ENCODE results near the gene CTAGE8. TPM values are rescaled to one million over a fixed set of nuclear protein-coding genes. Genes with fewer than 3 reads are reported as not detected.
A peak's percentile ranks its signal among the peaks of the same experiment; 100 is the strongest.
"Not testable (repeated sequence)": the region's sequence is repeated elsewhere in the genome, so short reads cannot be mapped to it uniquely, and the experiment has no call there.

The CTAGE8 gene
- polyA plus RNA-seq, 1 donor: 11.2 TPM

GRCh38 chr7:144256112-144256511, 13.0 kb downstream of the CTAGE8 start:
- H3K36me3 ChIP-seq (ENCODE audit: control insufficient read depth, insufficient read depth, low read length): no peaks in the 10 kb centered on the region
- H3K9me3 ChIP-seq (ENCODE audit: control insufficient read depth, low read depth, low read length): no peaks in the 10 kb centered on the region
- H3K27me3 ChIP-seq (ENCODE audit: control insufficient read depth, insufficient read depth, low read length): no peaks in the 10 kb centered on the region
- H3K27ac ChIP-seq (ENCODE audit: low read length): no peak overlapping the region
- peak in 1 of 2 donors; percentile 7 for DNase-seq
- H3K4me1 ChIP-seq (ENCODE audit: control insufficient read depth, insufficient read depth, low read length): no peaks in the 10 kb centered on the region
- H3K4me3 ChIP-seq (ENCODE audit: low read length): no peak overlapping the region
- 100% methylated on average over 1 of the region's 3 CpGs for WGBS (ENCODE audit: insufficient coverage, low lambda C conversion rate)

GRCh38 chr7:144255471-144255897, 13.6 kb downstream of the CTAGE8 start:
- Histone ChIP-seq H3K4me1 (ENCODE audit: control insufficient read depth, insufficient read depth, low read length) (no peaks in the 10 kb centered on the region), H3K9me3 (ENCODE audit: control insufficient read depth, low read depth, low read length) (no peaks in the 10 kb centered on the region), H3K4me3 (ENCODE audit: low read length) (no peak overlapping the region), H3K27me3 (ENCODE audit: control insufficient read depth, insufficient read depth, low read length) (no peaks in the 10 kb centered on the region), H3K27ac (ENCODE audit: low read length) (no peak overlapping the region), H3K36me3 (ENCODE audit: control insufficient read depth, insufficient read depth, low read length) (no peaks in the 10 kb centered on the region)
- WGBS (ENCODE audit: insufficient coverage, low lambda C conversion rate): 100% methylated on average over 2 of the region's 5 CpGs
- DNase-seq: peak in 1 of 2 donors; percentile 1

GRCh38 chr7:144252307-144252706, 16.8 kb downstream of the CTAGE8 start:
- H3K9me3 ChIP-seq (ENCODE audit: control insufficient read depth, low read depth, low read length); H3K27me3 ChIP-seq (ENCODE audit: control insufficient read depth, insufficient read depth, low read length); H3K4me1 ChIP-seq (ENCODE audit: control insufficient read depth, insufficient read depth, low read length); H3K4me3 ChIP-seq (ENCODE audit: low read length); H3K36me3 ChIP-seq (ENCODE audit: control insufficient read depth, insufficient read depth, low read length); DNase-seq; H3K27ac ChIP-seq (ENCODE audit: low read length): not testable (repeated sequence)
- no CpG with 5 or more reads among the region's 4 CpGs for WGBS (ENCODE audit: insufficient coverage, low lambda C conversion rate)

GRCh38 chr7:144247674-144248330, 21.3 kb downstream of the CTAGE8 start:
- H3K36me3 ChIP-seq (ENCODE audit: control insufficient read depth, insufficient read depth, low read length): not testable (repeated sequence)

GRCh38 chr7:144246967-144247366, 22.1 kb downstream of the CTAGE8 start:
- not testable (repeated sequence) for H3K27ac ChIP-seq (ENCODE audit: low read length); H3K36me3 ChIP-seq (ENCODE audit: control insufficient read depth, insufficient read depth, low read length); H3K4me3 ChIP-seq (ENCODE audit: low read length); DNase-seq; H3K9me3 ChIP-seq (ENCODE audit: control insufficient read depth, low read depth, low read length); H3K27me3 ChIP-seq (ENCODE audit: control insufficient read depth, insufficient read depth, low read length); H3K4me1 ChIP-seq (ENCODE audit: control insufficient read depth, insufficient read depth, low read length)
- no CpG with 5 or more reads among the region's 5 CpGs for WGBS (ENCODE audit: insufficient coverage, low lambda C conversion rate)

More at GRCh38 chr7:144247674-144248330, 21.3 kb downstream of the CTAGE8 start:
- WGBS (ENCODE audit: insufficient coverage, low lambda C conversion rate): no CpG with 5 or more reads among the region's 1 CpG
- not testable (repeated sequence) for H3K4me1 ChIP-seq (ENCODE audit: control insufficient read depth, insufficient read depth, low read length); DNase-seq; H3K9me3 ChIP-seq (ENCODE audit: control insufficient read depth, low read depth, low read length); H3K27me3 ChIP-seq (ENCODE audit: control insufficient read depth, insufficient read depth, low read length); H3K4me3 ChIP-seq (ENCODE audit: low read length); H3K27ac ChIP-seq (ENCODE audit: low read length)

- H3K9me3 ChIP-seq (ENCODE audit: control insufficient read depth, low read depth, low read length); H3K4me1 ChIP-seq (ENCODE audit: control insufficient read depth, insufficient read depth, low read length); DNase-seq; H3K27ac ChIP-seq (ENCODE audit: low read length); H3K36me3 ChIP-seq (ENCODE audit: control insufficient read depth, insufficient read depth, low read length); H3K27me3 ChIP-seq (ENCODE audit: control insufficient read depth, insufficient read depth, low read length); H3K4me3 ChIP-seq (ENCODE audit: low read length): not testable (repeated sequence)
- no CpG with 5 or more reads among the region's 2 CpGs for WGBS (ENCODE audit: insufficient coverage, low lambda C conversion rate)
Measured at GRCh38 chr7:144245372-144245771, 23.7 kb downstream of the CTAGE8 start.

- not testable (repeated sequence) for H3K27ac ChIP-seq (ENCODE audit: low read length); H3K9me3 ChIP-seq (ENCODE audit: control insufficient read depth, low read depth, low read length); DNase-seq; H3K27me3 ChIP-seq (ENCODE audit: control insufficient read depth, insufficient read depth, low read length); H3K36me3 ChIP-seq (ENCODE audit: control insufficient read depth, insufficient read depth, low read length); H3K4me3 ChIP-seq (ENCODE audit: low read length); H3K4me1 ChIP-seq (ENCODE audit: control insufficient read depth, insufficient read depth, low read length)
- WGBS (ENCODE audit: insufficient coverage, low lambda C conversion rate): no CpG with 5 or more reads among the region's 2 CpGs
Measured at GRCh38 chr7:144239365-144239764, 29.7 kb downstream of the CTAGE8 start, which contains the start of gene OR2A42. Gene OR2A42, minus strand, starts transcription at chr7:144239605. Its CDS starts 6,762 bp downstream, at chr7:144232843.

- H3K9me3 ChIP-seq (ENCODE audit: control insufficient read depth, low read depth, low read length); DNase-seq; H3K36me3 ChIP-seq (ENCODE audit: control insufficient read depth, insufficient read depth, low read length); H3K27me3 ChIP-seq (ENCODE audit: control insufficient read depth, insufficient read depth, low read length); H3K4me3 ChIP-seq (ENCODE audit: low read length); H3K27ac ChIP-seq (ENCODE audit: low read length); H3K4me1 ChIP-seq (ENCODE audit: control insufficient read depth, insufficient read depth, low read length): not testable (repeated sequence)
- WGBS (ENCODE audit: insufficient coverage, low lambda C conversion rate): no CpG with 5 or more reads among the region's 2 CpGs
Measured at GRCh38 chr7:144238530-144239082, 30.5 kb downstream of the CTAGE8 start.

- not testable (repeated sequence) for H3K9me3 ChIP-seq (ENCODE audit: control insufficient read depth, low read depth, low read length); H3K4me1 ChIP-seq (ENCODE audit: control insufficient read depth, insufficient read depth, low read length); DNase-seq; H3K27me3 ChIP-seq (ENCODE audit: control insufficient read depth, insufficient read depth, low read length); H3K36me3 ChIP-seq (ENCODE audit: control insufficient read depth, insufficient read depth, low read length); H3K27ac ChIP-seq (ENCODE audit: low read length); H3K4me3 ChIP-seq (ENCODE audit: low read length)
- WGBS (ENCODE audit: insufficient coverage, low lambda C conversion rate): no CpG with 5 or more reads among the region's 1 CpG
Measured at GRCh38 chr7:144233039-144233438, 36.0 kb downstream of the CTAGE8 start.

GRCh38 chr7:144231027-144231426, 38.1 kb downstream of the CTAGE8 start:
- not testable (repeated sequence) for H3K4me3 ChIP-seq (ENCODE audit: low read length)

GRCh38 chr7:144228810-144229209, 40.3 kb downstream of the CTAGE8 start:
- H3K4me1 ChIP-seq (ENCODE audit: control insufficient read depth, insufficient read depth, low read length); H3K9me3 ChIP-seq (ENCODE audit: control insufficient read depth, low read depth, low read length); H3K36me3 ChIP-seq (ENCODE audit: control insufficient read depth, insufficient read depth, low read length); H3K27ac ChIP-seq (ENCODE audit: low read length); H3K4me3 ChIP-seq (ENCODE audit: low read length); H3K27me3 ChIP-seq (ENCODE audit: control insufficient read depth, insufficient read depth, low read length); DNase-seq: not testable (repeated sequence)
- no CpG with 5 or more reads among the region's 3 CpGs for WGBS (ENCODE audit: insufficient coverage, low lambda C conversion rate)

More at GRCh38 chr7:144231027-144231426, 38.1 kb downstream of the CTAGE8 start:
- not testable (repeated sequence) for H3K9me3 ChIP-seq (ENCODE audit: control insufficient read depth, low read depth, low read length); H3K27me3 ChIP-seq (ENCODE audit: control insufficient read depth, insufficient read depth, low read length); DNase-seq; H3K4me1 ChIP-seq (ENCODE audit: control insufficient read depth, insufficient read depth, low read length); H3K27ac ChIP-seq (ENCODE audit: low read length); H3K36me3 ChIP-seq (ENCODE audit: control insufficient read depth, insufficient read depth, low read length)
- no CpG with 5 or more reads among the region's 2 CpGs for WGBS (ENCODE audit: insufficient coverage, low lambda C conversion rate)
